ENCODE measurements around the gene NALCN. TPM values are rescaled to one million over a fixed set of nuclear protein-coding genes. Genes with fewer than 3 reads are reported as not detected.

Gene NALCN
- total RNA-seq, 1 experiment from 2014 or later = 8.5 TPM

DNA sequence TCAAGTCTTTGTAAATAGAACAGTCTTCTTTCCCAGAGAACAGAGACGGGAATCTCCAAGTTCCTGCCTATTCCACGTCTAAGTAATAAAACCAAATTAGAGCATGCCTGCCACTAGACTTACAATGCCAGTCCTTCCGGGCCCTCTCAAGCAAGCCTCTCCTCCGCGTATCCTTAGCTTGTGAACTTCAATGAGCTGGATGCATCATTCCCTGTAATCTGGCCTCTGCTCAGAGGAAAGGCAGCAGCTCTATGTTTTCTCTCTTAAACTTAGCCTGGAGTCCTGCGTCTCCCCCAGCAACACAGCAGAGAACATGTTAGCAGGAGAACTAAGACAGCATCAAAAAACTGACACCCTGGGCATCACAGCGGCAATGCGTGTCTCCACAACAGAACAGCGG lies 8.2 kb downstream of the NALCN start:
- peak overlapping the region; percentile 47 for H3K27ac Mint-ChIP-seq (ENCODE audit: low read depth, unreplicated experiment)
- no peaks in the 10 kb centered on the region for H3K27me3 Mint-ChIP-seq (ENCODE audit: insufficient read depth, unreplicated experiment)
- H3K4me1 Mint-ChIP-seq (ENCODE audit: insufficient read depth, unreplicated experiment) = peaks cover 27% of the 10 kb centered on the region
- BruUV-seq (replicated peaks) = no TSS peak
- no peaks in the 10 kb centered on the region for H3K9me3 Mint-ChIP-seq (ENCODE audit: unreplicated experiment)
- TF ChIP-seq, protein P1, sequence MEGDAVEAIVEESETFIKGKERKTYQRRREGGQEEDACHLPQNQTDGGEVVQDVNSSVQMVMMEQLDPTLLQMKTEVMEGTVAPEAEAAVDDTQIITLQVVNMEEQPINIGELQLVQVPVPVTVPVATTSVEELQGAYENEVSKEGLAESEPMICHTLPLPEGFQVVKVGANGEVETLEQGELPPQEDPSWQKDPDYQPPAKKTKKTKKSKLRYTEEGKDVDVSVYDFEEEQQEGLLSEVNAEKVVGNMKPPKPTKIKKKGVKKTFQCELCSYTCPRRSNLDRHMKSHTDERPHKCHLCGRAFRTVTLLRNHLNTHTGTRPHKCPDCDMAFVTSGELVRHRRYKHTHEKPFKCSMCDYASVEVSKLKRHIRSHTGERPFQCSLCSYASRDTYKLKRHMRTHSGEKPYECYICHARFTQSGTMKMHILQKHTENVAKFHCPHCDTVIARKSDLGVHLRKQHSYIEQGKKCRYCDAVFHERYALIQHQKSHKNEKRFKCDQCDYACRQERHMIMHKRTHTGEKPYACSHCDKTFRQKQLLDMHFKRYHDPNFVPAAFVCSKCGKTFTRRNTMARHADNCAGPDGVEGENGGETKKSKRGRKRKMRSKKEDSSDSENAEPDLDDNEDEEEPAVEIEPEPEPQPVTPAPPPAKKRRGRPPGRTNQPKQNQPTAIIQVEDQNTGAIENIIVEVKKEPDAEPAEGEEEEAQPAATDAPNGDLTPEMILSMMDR (IDR thresholded peaks at IDR 0.05; ENCODE audit: unreplicated experiment) = no peak
- intact Hi-C loops (cut with micrococcal nuclease) = no loop called here
- H3K4me3 Mint-ChIP-seq (ENCODE audit: unreplicated experiment) = no peak overlapping the region
- ChIA-PET POLR2A (interaction anchor here (0.6 kb wide), 1 partner anchor 206 kb away, joined by 3 read pairs; no protein-coding TSS in a partner anchor), CTCF (interaction anchor here (0.6 to 1.4 kb wide), 5 partner anchors 8 to 784 kb away, joined by 3 to 4 read pairs (median 3); partner anchors contain the start of gene NALCN)
- no peaks in the 10 kb centered on the region for H3K36me3 Mint-ChIP-seq (ENCODE audit: insufficient read depth, unreplicated experiment)
- DNase-seq (ENCODE audit: unreplicated experiment) = no peak

DNA sequence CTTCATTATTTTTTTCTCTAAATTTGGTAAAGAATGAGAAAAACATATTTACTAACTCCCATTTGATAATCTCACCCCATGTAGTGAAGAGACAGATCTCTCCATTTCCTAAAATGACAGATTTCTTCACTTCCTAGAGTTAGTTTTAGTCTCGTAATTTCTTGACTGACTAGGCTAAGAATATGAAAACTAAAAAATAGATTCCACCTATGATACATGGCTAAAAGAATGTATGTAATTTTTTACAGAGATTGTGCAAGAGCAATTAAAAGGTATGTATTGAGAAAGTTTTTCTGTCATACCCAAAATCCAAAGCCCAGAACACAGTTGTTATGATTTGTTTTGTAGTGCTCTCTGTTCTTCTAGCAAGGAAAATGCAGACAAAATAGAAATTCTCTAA lies 9.5 kb downstream of the NALCN start:
- Mint-ChIP-seq H3K27me3 (ENCODE audit: insufficient read depth, unreplicated experiment) (no peaks in the 10 kb centered on the region), H3K4me3 (ENCODE audit: unreplicated experiment) (peak overlapping the region; percentile 25), H3K36me3 (ENCODE audit: insufficient read depth, unreplicated experiment) (no peaks in the 10 kb centered on the region), H3K9me3 (ENCODE audit: unreplicated experiment) (no peaks in the 10 kb centered on the region), H3K4me1 (ENCODE audit: insufficient read depth, unreplicated experiment) (peaks cover 27% of the 10 kb centered on the region), H3K27ac (ENCODE audit: low read depth, unreplicated experiment) (peak overlapping the region; percentile 55)
- CTCF ChIA-PET = interaction anchor here (1.3 kb wide), 1 partner anchor 10 kb away, joined by 3 read pairs; the partner anchor contains the start of gene NALCN
- POLR2A ChIA-PET = interaction anchor here (0.7 kb wide), 1 partner anchor 261 kb away, joined by 3 read pairs; no protein-coding TSS in a partner anchor
- DNase-seq (ENCODE audit: unreplicated experiment) = peak; percentile 53
- intact Hi-C loops (cut with micrococcal nuclease) = no loop called here
- TF ChIP-seq, protein P1 (IDR thresholded peaks at IDR 0.05; ENCODE audit: unreplicated experiment) = no peak
- no TSS peak for BruUV-seq (replicated peaks)

DNA sequence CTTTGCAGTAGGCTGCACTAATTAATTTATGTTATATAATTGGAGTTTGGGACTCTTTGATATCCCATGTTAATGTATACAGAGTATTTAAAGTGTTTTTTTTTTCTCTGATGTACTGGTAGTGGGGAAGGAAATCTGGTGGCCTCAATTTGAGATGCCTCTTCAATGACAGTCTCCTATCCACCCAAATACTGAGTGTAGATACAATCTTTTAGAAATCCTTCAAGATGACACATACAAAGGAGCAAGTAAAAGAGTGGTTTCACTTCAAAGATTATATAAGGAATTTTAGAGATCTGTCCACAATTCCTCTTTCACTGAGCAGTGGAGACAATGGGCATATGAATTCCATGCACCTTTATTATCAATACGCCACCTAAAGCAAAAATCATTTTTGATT lies 15.1 kb downstream of the NALCN start:
- TF ChIP-seq, protein P1 (IDR thresholded peaks at IDR 0.05; ENCODE audit: unreplicated experiment) = no peak
- H3K9me3 Mint-ChIP-seq (ENCODE audit: unreplicated experiment) = no peaks in the 10 kb centered on the region
- no peak overlapping the region for H3K27ac Mint-ChIP-seq (ENCODE audit: low read depth, unreplicated experiment)
- H3K36me3 Mint-ChIP-seq (ENCODE audit: insufficient read depth, unreplicated experiment) = no peaks in the 10 kb centered on the region
- no peaks in the 10 kb centered on the region for H3K27me3 Mint-ChIP-seq (ENCODE audit: insufficient read depth, unreplicated experiment)
- POLR2A ChIA-PET = no interaction called here
- CTCF ChIA-PET = no interaction called here
- no TSS peak for BruUV-seq (replicated peaks)
- intact Hi-C loops (cut with micrococcal nuclease) = no loop called here
- H3K4me3 Mint-ChIP-seq (ENCODE audit: unreplicated experiment) = no peak overlapping the region
- H3K4me1 Mint-ChIP-seq (ENCODE audit: insufficient read depth, unreplicated experiment) = peaks cover 10% of the 10 kb centered on the region
- DNase-seq (ENCODE audit: unreplicated experiment) = no peak

DNA sequence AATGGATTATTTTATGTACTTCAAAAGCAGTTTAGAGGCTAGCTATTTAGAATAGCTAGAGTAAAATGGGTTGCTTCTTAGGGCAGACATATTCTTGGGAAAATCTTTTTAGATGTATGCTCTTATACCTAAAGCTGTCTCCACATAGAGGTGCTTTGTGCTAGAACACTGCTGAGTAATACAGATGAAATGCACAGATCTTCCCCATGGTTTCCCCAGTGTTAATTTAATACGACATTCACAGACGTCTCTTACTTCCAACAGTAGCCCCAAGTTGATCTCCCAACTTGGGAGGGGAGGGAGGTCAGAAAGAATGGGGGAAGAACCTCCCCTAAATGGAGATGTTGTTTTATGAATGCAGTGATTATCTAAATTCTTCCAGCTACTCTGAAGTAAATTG lies 16.9 kb downstream of the NALCN start:
- no peak overlapping the region for H3K27ac Mint-ChIP-seq (ENCODE audit: low read depth, unreplicated experiment)
- TF ChIP-seq, protein P1 (IDR thresholded peaks at IDR 0.05; ENCODE audit: unreplicated experiment) = no peak
- no peaks in the 10 kb centered on the region for H3K36me3 Mint-ChIP-seq (ENCODE audit: insufficient read depth, unreplicated experiment)
- H3K4me1 Mint-ChIP-seq (ENCODE audit: insufficient read depth, unreplicated experiment) = peaks cover 10% of the 10 kb centered on the region
- H3K4me3 Mint-ChIP-seq (ENCODE audit: unreplicated experiment) = no peak overlapping the region
- ChIA-PET POLR2A (no interaction called here), CTCF (interaction anchor here (1.3 kb wide), 1 partner anchor 14 kb away, joined by 4 read pairs; no protein-coding TSS in a partner anchor)
- intact Hi-C loops (cut with micrococcal nuclease) = no loop called here
- H3K9me3 Mint-ChIP-seq (ENCODE audit: unreplicated experiment) = no peaks in the 10 kb centered on the region
- BruUV-seq (replicated peaks) = no TSS peak
- no peak for DNase-seq (ENCODE audit: unreplicated experiment)
- no peaks in the 10 kb centered on the region for H3K27me3 Mint-ChIP-seq (ENCODE audit: insufficient read depth, unreplicated experiment)
